ENCODE data around the gene VPS45.

DNA sequence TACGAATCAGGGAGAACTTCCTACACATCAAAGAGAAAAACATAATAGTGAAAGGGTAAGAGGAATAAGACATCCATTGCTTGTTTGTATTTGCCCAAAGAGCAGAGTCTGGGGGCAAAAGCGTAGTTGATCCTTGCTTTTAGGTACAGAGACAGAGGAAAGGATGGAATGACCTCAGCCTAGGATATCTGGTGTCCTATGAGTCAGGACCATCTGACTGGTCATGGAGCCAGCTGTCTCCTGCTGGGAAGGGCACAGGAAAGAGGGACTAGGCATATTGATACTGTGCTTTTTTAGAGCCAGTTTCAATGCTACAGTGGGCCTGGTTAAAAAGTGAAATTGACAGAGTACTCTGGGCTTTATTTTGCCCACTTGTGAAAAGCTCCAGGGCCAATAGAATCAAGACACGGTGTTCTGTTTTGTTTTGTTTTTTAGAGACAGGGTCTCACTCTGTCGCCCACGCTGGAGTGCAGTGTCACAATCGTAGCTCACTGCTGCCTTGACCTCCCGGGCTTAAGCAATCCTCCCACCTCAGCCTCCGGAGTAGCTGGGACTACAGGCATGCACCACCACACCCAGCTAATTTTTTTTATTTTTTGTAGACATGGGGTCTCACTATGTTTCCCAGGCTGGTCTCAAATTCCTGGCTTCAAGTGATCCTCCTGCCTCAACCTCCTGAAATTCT is 85.3 kb downstream of the VPS45 start:
- TF ChIP-seq ZFP3 (CRISPR knock-in tag; IDR thresholded peaks at IDR 0.05), result no peak
- TF ChIP-seq ZNF70 (CRISPR knock-in tag; IDR thresholded peaks at IDR 0.05), result no peak
- no peak for TF ChIP-seq ZFP30 (CRISPR knock-in tag; IDR thresholded peaks at IDR 0.05)
- no peak for TF ChIP-seq ISL1 (CRISPR knock-in tag; IDR thresholded peaks at IDR 0.05)
- TF ChIP-seq, protein P1, sequence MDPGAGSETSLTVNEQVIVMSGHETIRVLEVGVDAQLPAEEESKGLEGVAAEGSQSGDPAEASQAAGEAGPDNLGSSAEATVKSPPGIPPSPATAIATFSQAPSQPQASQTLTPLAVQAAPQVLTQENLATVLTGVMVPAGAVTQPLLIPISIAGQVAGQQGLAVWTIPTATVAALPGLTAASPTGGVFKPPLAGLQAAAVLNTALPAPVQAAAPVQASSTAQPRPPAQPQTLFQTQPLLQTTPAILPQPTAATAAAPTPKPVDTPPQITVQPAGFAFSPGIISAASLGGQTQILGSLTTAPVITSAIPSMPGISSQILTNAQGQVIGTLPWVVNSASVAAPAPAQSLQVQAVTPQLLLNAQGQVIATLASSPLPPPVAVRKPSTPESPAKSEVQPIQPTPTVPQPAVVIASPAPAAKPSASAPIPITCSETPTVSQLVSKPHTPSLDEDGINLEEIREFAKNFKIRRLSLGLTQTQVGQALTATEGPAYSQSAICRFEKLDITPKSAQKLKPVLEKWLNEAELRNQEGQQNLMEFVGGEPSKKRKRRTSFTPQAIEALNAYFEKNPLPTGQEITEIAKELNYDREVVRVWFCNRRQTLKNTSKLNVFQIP (CRISPR knock-in tag; IDR thresholded peaks at IDR 0.05; ENCODE audit: borderline replicate concordance, low read depth), result no peak
- TF ChIP-seq, protein P2, sequence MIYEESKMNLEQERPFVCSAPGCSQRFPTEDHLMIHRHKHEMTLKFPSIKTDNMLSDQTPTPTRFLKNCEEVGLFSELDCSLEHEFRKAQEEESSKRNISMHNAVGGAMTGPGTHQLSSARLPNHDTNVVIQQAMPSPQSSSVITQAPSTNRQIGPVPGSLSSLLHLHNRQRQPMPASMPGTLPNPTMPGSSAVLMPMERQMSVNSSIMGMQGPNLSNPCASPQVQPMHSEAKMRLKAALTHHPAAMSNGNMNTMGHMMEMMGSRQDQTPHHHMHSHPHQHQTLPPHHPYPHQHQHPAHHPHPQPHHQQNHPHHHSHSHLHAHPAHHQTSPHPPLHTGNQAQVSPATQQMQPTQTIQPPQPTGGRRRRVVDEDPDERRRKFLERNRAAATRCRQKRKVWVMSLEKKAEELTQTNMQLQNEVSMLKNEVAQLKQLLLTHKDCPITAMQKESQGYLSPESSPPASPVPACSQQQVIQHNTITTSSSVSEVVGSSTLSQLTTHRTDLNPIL (CRISPR knock-in tag; IDR thresholded peaks at IDR 0.05; ENCODE audit: low read depth), result no peak
- no peak for TF ChIP-seq GLIS3 (CRISPR knock-in tag; IDR thresholded peaks at IDR 0.05)
- TF ChIP-seq, protein P3, sequence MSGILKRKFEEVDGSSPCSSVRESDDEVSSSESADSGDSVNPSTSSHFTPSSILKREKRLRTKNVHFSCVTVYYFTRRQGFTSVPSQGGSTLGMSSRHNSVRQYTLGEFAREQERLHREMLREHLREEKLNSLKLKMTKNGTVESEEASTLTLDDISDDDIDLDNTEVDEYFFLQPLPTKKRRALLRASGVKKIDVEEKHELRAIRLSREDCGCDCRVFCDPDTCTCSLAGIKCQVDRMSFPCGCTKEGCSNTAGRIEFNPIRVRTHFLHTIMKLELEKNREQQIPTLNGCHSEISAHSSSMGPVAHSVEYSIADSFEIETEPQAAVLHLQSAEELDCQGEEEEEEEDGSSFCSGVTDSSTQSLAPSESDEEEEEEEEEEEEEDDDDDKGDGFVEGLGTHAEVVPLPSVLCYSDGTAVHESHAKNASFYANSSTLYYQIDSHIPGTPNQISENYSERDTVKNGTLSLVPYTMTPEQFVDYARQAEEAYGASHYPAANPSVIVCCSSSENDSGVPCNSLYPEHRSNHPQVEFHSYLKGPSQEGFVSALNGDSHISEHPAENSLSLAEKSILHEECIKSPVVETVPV (CRISPR knock-in tag; IDR thresholded peaks at IDR 0.05), result no peak

All from SK-N-SH treated with all-trans-retinoic acid at 6 μM for 48 hours (cell line).